Spleen (tissue), 11 donors: ENCODE results near the gene BRAT1. TPM values are rescaled to one million over a fixed set of nuclear protein-coding genes. Genes with fewer than 3 reads are reported as not detected.

ENCODE experiments used
- DNase-seq: peaks from one replicate; pipeline ENCODE4 v3.0.0-alpha.2; 2020
- H3K27ac ChIP-seq, 8 donors: fragments of 200-600 bp; sonication (generic) in 7 of 8; 1 replicate in 4 of 8; 2 replicates in 4 of 8; pipeline versions ENCODE4 v1.5.0 to v1.8.0; 2016 to 2021; ENCODE audit warnings: inconsistent platforms in 4 of 8, mild to moderate bottlenecking in 4 of 8, moderate library complexity in 1 of 8
- H3K27me3 ChIP-seq, 7 donors: fragments of 200-600 bp; sonication (generic) in 6 of 7; replicated peaks in 1 of 7; 1 replicate in 4 of 7; 2 replicates in 3 of 7; pipeline versions ENCODE4 v1.5.0 to v1.8.0; 2016 to 2021; ENCODE audit warnings: inconsistent platforms in 3 of 7, mild to moderate bottlenecking in 1 of 7
- H3K36me3 ChIP-seq, 6 donors: fragments of 200-600 bp; sonication (generic) in 5 of 6; 1 replicate in 4 of 6; 2 replicates in 2 of 6; pipeline versions ENCODE4 v1.5.0 to v1.8.0; 2016 to 2021; ENCODE audit warnings: inconsistent platforms in 2 of 6
- H3K4me1 ChIP-seq, 6 donors: fragments of 200-600 bp; sonication (generic) in 5 of 6; 1 replicate in 3 of 6; 2 replicates in 3 of 6; pipeline versions ENCODE4 v1.5.0 to v1.8.0; 2016 to 2021; ENCODE audit warnings: inconsistent platforms in 3 of 6
- H3K4me3 ChIP-seq, 8 donors: fragments of 200-600 bp; sonication (generic) in 7 of 8; 1 replicate in 4 of 8; 2 replicates in 4 of 8; pipeline versions ENCODE4 v1.5.0 to v1.8.0; 2016 to 2021; ENCODE audit warnings: inconsistent platforms in 4 of 8, mild to moderate bottlenecking in 4 of 8, moderate library complexity in 2 of 8
- H3K9me3 ChIP-seq, 8 donors: fragments of 200-600 bp; sonication (generic) in 7 of 8; 1 replicate in 4 of 8; 2 replicates in 4 of 8; pipeline versions ENCODE4 v1.5.0 to v1.8.0; 2016 to 2021; ENCODE audit warnings: inconsistent platforms in 4 of 8
- POLR2A ChIP-seq, 3 donors: fragments of 450-650 bp; IDR thresholded peaks; one replicate each; pipeline ENCODE4 v1.5.1; 2017; ENCODE audit warnings: antibody characterized with exemption in 3 of 3, mild to moderate bottlenecking in 1 of 3
- POLR2AphosphoS5 ChIP-seq, 3 donors: sonication (generic); formaldehyde crosslinking; IDR thresholded peaks; one replicate each; pipeline ENCODE4 v1.5.1; 2017; ENCODE audit warnings: antibody characterized with exemption in 3 of 3
- WGBS, 5 donors: extraction: QIAGEN DNeasy Blood & Tissue Kit in 3 of 5; methylation state at CpG; one replicate each; pipeline versions ENCODE4 v1.1.5 to v1.1.7; 2013 to 2018; 5-methylcytosine and 5-hydroxymethylcytosine counted together
- intact Hi-C: fragments of 100-400 bp; cut with DNase I; formaldehyde crosslinking; loops from one replicate; pipeline ENCODE4 v1.15.0; 2023; ENCODE audit warnings: low total_unique reads
- polyA plus RNA-seq, 3 donors: library from polyadenylated mRNA; stranded (reverse); fragments of 200-250 nt; gene quantifications; one replicate each; pipeline ENCODE4 v1.2.1, GENCODE V29; 2013
- total RNA-seq, 7 donors: library from RNA; depleted of rRNA in 3 of 7; stranded (reverse); fragments of >200 nt in 3 of 7; fragmentation: NEBNext Ultra II Directional in 4 of 7; extraction: Animal tissue kit (Norgen Biotek cat#: 25700) in 4 of 7; gene quantifications; one replicate each; pipeline versions ENCODE4 v1.1.0 to v1.2.1, GENCODE V29; 2016 to 2021
- TF ChIP-seq, protein P1 (sequence below), 11 experiments: fragments of 200-600 bp in 7 of 11; fragments of 450-650 bp in 4 of 11; sonication (generic) in 4 of 11; IDR thresholded peaks in 8 of 11; conservative IDR thresholded peaks in 3 of 11; 1 replicate in 7 of 11; 2 replicates in 4 of 11; pipeline versions ENCODE4 v1.4.0 to v1.8.0; 2016 to 2021; ENCODE audit warnings: antibody characterized with exemption in 11 of 11, inconsistent platforms in 4 of 11, mild to moderate bottlenecking in 1 of 11
- donor health status: healthy with polysubstance abuse.
- donor health status: DM: no; HTN: no; CAD: no; lungs with moderate emphysema.
- donor health status: DM: no; HTN: no; CAD: no.
- donor health status: Bipolar disorder and iron deficiency.
- donor health status: healthy.
- donor health status: DM: no; HTN: no; CAD: no.
- donor health status: DM: yes; HTN: yes; CAD: no.

Gene BRAT1
- total and polyA plus RNA-seq, 10 donors = 25.3 to 50.9 (median 33.4) TPM

GRCh38 chr7:2541291-2542010 is 13.9 kb downstream of the BRAT1 start:
- intact Hi-C loops = no loop called here
- 93 to 96% (median 95%) methylated on average over 31 to 40 of the region's 40 CpGs for WGBS, 5 donors
- H3K9me3 ChIP-seq = no peaks in the 10 kb centered on the region
- H3K27me3 ChIP-seq = no peaks in the 10 kb centered on the region
- peaks cover 0 to 20% (median 10%) of the 10 kb centered on the region in 6 donors for H3K4me1 ChIP-seq
- no peak overlapping the region for H3K4me3 ChIP-seq
- no peak for DNase-seq
- TF ChIP-seq, protein P1, sequence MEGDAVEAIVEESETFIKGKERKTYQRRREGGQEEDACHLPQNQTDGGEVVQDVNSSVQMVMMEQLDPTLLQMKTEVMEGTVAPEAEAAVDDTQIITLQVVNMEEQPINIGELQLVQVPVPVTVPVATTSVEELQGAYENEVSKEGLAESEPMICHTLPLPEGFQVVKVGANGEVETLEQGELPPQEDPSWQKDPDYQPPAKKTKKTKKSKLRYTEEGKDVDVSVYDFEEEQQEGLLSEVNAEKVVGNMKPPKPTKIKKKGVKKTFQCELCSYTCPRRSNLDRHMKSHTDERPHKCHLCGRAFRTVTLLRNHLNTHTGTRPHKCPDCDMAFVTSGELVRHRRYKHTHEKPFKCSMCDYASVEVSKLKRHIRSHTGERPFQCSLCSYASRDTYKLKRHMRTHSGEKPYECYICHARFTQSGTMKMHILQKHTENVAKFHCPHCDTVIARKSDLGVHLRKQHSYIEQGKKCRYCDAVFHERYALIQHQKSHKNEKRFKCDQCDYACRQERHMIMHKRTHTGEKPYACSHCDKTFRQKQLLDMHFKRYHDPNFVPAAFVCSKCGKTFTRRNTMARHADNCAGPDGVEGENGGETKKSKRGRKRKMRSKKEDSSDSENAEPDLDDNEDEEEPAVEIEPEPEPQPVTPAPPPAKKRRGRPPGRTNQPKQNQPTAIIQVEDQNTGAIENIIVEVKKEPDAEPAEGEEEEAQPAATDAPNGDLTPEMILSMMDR (IDR thresholded peaks at IDR 0.05 in 8 of 11, conservative IDR thresholded peaks at IDR 0.05 in 3 of 11) = no peak
- TF ChIP-seq POLR2A (IDR thresholded peaks at IDR 0.05) (no peak), POLR2AphosphoS5 (IDR thresholded peaks at IDR 0.05) (peak; percentile 6 to 64 (median 19))
- peaks cover 0 to 95% (median 75%) of the 10 kb centered on the region in 6 donors for H3K36me3 ChIP-seq
- no peak overlapping the region for H3K27ac ChIP-seq

DNA sequence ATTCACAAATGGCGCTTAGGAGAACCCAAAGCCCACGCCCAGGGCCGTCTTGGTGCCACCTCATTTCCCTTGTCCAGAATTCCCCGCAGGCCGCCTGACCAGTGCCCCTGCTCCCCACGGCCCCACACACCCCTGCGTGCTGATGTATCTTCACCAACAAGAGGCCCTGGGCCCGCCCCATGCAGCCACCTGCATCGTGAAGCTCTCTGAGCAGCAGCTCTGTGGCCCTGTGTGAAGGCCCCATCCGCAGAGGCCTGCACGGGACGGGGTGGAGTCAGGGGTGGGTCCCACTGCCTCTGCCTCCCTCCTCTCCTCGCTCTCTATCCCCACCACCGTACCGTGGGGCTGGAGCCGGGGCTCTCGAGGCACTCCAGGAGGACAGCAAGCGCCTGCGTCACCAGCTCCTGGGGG is 14.7 kb downstream of the BRAT1 start:
- no peaks in the 10 kb centered on the region for H3K9me3 ChIP-seq
- TF ChIP-seq POLR2A (IDR thresholded peaks at IDR 0.05) = no peak
- TF ChIP-seq, protein P1 (IDR thresholded peaks at IDR 0.05 in 8 of 11, conservative IDR thresholded peaks at IDR 0.05 in 3 of 11) = no peak
- TF ChIP-seq POLR2AphosphoS5 (IDR thresholded peaks at IDR 0.05) = no peak
- intact Hi-C loops = no loop called here
- no peak for DNase-seq
- peaks cover 0 to 87% (median 67%) of the 10 kb centered on the region in 6 donors for H3K36me3 ChIP-seq
- H3K27ac ChIP-seq = no peak overlapping the region
- H3K27me3 ChIP-seq = no peaks in the 10 kb centered on the region
- no peak overlapping the region for H3K4me3 ChIP-seq
- WGBS, 5 donors = 90 to 97% (median 92%) methylated on average over 15 to 19 of the region's 19 CpGs
- H3K4me1 ChIP-seq = peaks cover 0 to 20% (median 10%) of the 10 kb centered on the region in 6 donors

GRCh38 chr7:2540133-2540532 is 15.2 kb downstream of the BRAT1 start:
- intact Hi-C loops = no loop called here
- H3K27ac ChIP-seq = no peak overlapping the region
- H3K36me3 ChIP-seq = peaks cover 0 to 82% (median 65%) of the 10 kb centered on the region in 6 donors
- H3K4me1 ChIP-seq = peaks cover 0 to 20% (median 10%) of the 10 kb centered on the region in 6 donors
- WGBS, 5 donors = 93 to 97% (median 95%) methylated on average over 4 to 7 of the region's 7 CpGs
- no peaks in the 10 kb centered on the region for H3K27me3 ChIP-seq
- no peaks in the 10 kb centered on the region for H3K9me3 ChIP-seq
- DNase-seq = no peak
- H3K4me3 ChIP-seq = no peak overlapping the region
- no peak for TF ChIP-seq POLR2A (IDR thresholded peaks at IDR 0.05)
- no peak for TF ChIP-seq POLR2AphosphoS5 (IDR thresholded peaks at IDR 0.05)
- TF ChIP-seq, protein P1 (IDR thresholded peaks at IDR 0.05 in 8 of 11, conservative IDR thresholded peaks at IDR 0.05 in 3 of 11) = no peak
